Activated naive CD8-positive, alpha-beta T cell treated with anti-CD3 and anti-CD28 coated beads, Interleukin-2, amount 50 U/mL, for 24 hours (primary cell): ENCODE results near the gene RAB6A.
"Not testable (repeated sequence)": the region's sequence is repeated elsewhere in the genome, so short reads cannot be mapped to it uniquely, and the experiment has no call there.

Experiments used
- ATAC-seq: fragments of 150-1000 bp; cut with Tn5 transposase; one replicate; pipeline ENCODE4 v1.10.0; 2021
- DNase-seq: peaks from one replicate; pipeline ENCODE4 v3.0.0; 2021
- H3K27ac Mint-ChIP-seq: one replicate; pipeline ENCODE4 v1.8.0; 2021; ENCODE audit warnings: mild to moderate bottlenecking, mixed read lengths
- H3K27me3 Mint-ChIP-seq: one replicate; pipeline ENCODE4 v1.8.0; 2021; ENCODE audit warnings: mixed read lengths
- H3K36me3 Mint-ChIP-seq: one replicate; pipeline ENCODE4 v1.8.0; 2021; ENCODE audit warnings: low read depth, mixed read lengths
- H3K4me1 Mint-ChIP-seq: one replicate; pipeline ENCODE4 v1.8.0; 2021; ENCODE audit warnings: mixed read lengths
- H3K4me3 Mint-ChIP-seq: one replicate; pipeline ENCODE4 v1.8.0; 2021; ENCODE audit warnings: mild to moderate bottlenecking, moderate library complexity, mixed read lengths
- H3K9me3 Mint-ChIP-seq: one replicate; pipeline ENCODE4 v1.8.0; 2021; ENCODE audit warnings: mixed read lengths

Gene RAB6A

DNA sequence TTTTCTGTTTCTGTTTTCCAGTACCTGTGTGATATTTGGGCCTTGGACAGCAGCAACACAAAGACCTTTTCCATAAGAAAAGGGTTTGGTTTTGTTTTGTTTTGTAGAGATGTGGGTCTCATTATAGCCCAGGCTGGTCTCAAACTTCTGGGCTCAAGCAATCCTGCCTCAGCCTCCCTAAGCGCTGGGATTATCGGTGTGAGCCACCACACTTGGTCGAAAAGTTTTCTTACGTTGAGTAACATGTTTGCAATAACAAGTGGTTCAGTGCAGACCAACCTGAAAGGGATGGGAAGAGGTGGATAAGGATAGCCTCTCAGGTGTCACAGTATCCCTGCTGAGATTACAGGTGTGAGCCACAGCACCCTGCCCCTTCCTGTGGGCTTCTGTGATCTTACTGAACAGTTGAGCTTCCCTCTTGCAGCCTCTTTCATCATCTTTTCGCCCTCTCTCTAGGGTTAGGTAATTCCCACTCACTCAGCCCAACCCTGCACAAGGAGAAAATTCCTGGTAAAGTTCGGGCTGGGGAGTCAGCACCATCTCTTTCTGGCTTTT, 23.3 kb upstream of the RAB6A start:
- H3K4me1 Mint-ChIP-seq, result peaks cover 21% of the 10 kb centered on the region
- H3K4me3 Mint-ChIP-seq, result no peak overlapping the region
- H3K36me3 Mint-ChIP-seq, result peaks cover under 1% of the 10 kb centered on the region
- H3K9me3 Mint-ChIP-seq, result no peaks in the 10 kb centered on the region
- no peaks in the 10 kb centered on the region for H3K27me3 Mint-ChIP-seq
- DNase-seq, result no peak
- ATAC-seq, result no peak
- H3K27ac Mint-ChIP-seq, result no peak overlapping the region

DNA sequence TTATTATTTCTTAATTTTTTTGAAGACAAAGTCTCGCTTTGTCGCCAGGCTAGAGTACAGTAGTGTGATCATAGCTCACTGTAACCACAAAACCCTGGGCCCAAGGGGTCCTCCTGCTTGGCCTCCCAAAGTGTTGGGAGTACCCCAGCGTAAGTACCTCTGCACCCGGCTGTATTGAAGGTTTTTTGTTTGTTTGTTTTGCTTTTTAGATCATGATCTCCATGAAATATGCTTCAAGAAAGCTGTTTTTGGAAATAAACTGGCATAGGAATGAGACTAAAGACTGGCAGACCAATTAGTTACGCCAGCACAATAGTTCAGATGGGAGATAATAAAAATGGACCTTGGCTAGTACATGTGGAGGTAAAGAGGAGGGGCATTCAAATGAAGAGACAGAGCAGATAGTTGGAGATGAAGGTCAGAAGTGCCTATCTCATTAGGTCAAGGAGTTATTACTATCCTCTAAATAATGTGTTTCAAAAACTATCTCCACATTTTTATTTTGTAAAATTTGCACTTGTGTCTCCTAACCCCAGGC, 22.7 kb upstream of the RAB6A start:
- ATAC-seq (no peak), DNase-seq (no peak)
- Mint-ChIP-seq H3K4me3 (no peak overlapping the region), H3K4me1 (peaks cover 21% of the 10 kb centered on the region), H3K9me3 (no peaks in the 10 kb centered on the region), H3K36me3 (no peaks in the 10 kb centered on the region), H3K27ac (no peak overlapping the region), H3K27me3 (no peaks in the 10 kb centered on the region)

DNA sequence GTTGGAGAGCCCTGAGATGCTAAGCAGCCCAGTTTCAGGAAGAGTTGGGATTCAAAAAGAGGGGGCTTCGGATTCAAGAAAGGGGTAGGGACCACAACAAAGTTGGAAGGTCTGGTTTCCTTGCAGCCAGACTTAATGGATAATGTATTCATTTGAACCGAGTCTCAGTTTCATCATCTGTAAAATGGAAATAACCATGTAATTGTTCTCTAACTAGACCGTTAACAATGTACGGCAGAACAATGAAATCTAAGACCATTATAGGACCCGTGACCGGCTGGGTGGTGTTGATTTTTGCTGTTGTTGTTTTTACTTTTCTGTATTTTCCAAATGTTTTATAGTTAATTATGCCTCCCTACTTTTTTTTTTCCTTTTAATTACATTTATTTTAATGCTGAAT, 20.4 kb upstream of the RAB6A start:
- no peak overlapping the region for H3K27ac Mint-ChIP-seq
- no peak for ATAC-seq

DNA sequence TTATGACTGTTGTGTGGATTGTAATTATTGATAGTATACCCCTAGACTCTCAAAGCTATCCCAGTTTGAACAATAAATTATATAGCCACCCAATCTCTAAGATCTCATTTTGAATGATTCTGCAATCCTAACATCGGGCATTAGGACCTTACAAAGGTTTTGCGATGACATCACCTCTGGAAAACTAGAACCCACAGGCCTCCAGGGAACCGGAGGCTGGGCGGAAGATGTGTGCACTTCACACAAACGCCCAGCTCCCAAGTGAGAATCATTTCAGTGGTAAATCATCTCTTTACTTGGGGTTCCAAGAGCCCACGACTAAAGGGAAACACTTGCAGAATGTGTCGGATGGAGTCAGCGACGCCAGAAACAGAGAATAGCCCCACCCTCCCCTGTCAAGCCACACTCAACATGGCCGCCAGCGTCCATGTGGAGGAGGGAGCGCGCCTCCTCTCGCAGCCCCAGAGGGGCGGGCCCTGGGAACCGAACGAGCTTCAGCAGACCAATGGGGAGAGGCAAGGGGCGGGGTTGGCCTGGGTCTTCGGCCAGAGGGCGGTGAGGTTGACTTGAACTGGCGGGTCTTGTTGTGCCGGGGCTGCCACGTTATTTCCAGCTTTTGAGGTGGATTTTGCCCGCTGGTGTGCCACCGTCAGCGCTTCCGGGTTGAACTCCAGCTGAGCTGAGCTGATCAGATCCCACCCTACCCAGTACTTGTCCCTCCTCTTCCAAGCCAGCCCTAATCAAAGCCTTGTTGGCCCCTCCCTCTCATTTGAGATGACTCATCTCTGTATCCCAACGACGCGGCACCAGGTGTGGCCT, 18.4 kb upstream of the RAB6A start:
- Mint-ChIP-seq H3K4me1 (peaks cover 12% of the 10 kb centered on the region), H3K9me3 (no peaks in the 10 kb centered on the region), H3K36me3 (no peaks in the 10 kb centered on the region), H3K4me3 (peak overlapping the region; percentile 83), H3K27me3 (no peaks in the 10 kb centered on the region), H3K27ac (peak overlapping the region; percentile 90)
- DNase-seq (peak; percentile 98), ATAC-seq (peak; percentile 99)

More for the DNA sequence above, 20.4 kb upstream of the RAB6A start:
- Mint-ChIP-seq H3K9me3 (no peaks in the 10 kb centered on the region), H3K36me3 (no peaks in the 10 kb centered on the region), H3K4me1 (peaks cover 12% of the 10 kb centered on the region), H3K27me3 (no peaks in the 10 kb centered on the region), H3K4me3 (no peak overlapping the region)
- DNase-seq, result no peak

DNA sequence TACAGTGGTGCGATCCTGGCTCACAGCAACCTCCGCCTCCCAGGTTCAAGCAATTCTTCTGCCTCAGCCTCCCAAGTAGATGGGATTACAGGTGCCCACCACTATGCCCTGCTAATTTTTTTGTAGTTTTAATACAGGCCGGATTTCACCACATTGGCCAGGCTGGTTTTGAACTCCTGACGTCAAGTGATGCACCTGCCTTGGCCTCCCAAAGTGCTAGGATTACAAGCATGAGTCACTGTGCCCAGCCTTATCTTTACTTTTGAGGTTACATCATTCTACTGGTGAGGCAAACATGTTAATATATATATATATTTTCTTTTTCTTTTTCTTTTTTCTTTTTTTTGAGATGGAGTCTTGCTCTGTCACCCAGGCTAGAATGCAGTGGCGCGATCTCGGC, 9.9 kb upstream of the RAB6A start:
- H3K4me1 Mint-ChIP-seq, H3K9me3 Mint-ChIP-seq, H3K36me3 Mint-ChIP-seq, H3K4me3 Mint-ChIP-seq, DNase-seq, H3K27me3 Mint-ChIP-seq, H3K27ac Mint-ChIP-seq, ATAC-seq: not testable (repeated sequence)

DNA sequence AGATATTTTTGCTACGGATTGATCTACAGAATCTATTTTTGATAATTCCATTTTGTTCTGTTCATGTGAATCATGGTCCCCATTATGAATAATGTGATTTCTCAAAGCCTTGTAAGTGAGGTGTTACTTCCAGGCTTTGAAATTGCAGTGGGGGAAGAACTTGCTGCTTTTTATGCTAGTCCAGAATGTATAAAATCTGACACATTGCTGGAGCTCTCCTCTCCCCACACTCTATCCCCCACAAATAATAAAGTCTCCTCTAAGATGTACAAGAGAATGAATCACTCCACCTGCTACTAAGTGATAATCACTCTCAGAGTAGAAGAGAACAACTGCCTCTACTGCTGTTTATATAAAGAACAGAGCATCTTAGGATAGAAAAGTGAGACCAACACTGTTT, 5.9 kb upstream of the RAB6A start:
- peaks cover 6% of the 10 kb centered on the region for H3K27me3 Mint-ChIP-seq
- H3K27ac Mint-ChIP-seq, result no peak overlapping the region
- no peaks in the 10 kb centered on the region for H3K36me3 Mint-ChIP-seq
- ATAC-seq (no peak), DNase-seq (no peak)
- H3K4me1 Mint-ChIP-seq, result peaks cover 3% of the 10 kb centered on the region
- H3K9me3 Mint-ChIP-seq, result no peaks in the 10 kb centered on the region
- H3K4me3 Mint-ChIP-seq, result no peak overlapping the region

DNA sequence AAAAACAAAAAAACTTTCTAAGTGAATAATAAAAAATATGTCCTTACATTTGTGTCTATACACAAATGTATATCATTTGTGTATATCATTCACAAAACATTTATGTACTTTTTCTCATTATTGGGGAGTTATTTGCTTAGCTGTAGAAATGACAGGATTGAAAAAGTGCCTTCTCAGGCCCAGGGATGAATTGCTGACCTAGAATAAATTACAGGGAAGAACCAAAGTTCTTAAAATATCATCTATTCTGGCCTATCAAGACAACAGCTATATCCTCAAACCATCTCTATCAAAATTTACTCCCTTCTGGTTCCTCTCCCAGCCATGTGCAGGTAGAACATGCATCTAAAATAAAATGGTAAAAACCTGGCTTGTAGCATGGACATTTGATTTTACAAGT, 1.9 kb upstream of the RAB6A start:
- Mint-ChIP-seq H3K9me3 (no peaks in the 10 kb centered on the region), H3K27ac (no peak overlapping the region), H3K4me1 (peaks cover 28% of the 10 kb centered on the region), H3K36me3 (peaks cover 2% of the 10 kb centered on the region), H3K4me3 (no peak overlapping the region), H3K27me3 (peaks cover 6% of the 10 kb centered on the region)
- ATAC-seq, result no peak
- DNase-seq, result no peak

DNA sequence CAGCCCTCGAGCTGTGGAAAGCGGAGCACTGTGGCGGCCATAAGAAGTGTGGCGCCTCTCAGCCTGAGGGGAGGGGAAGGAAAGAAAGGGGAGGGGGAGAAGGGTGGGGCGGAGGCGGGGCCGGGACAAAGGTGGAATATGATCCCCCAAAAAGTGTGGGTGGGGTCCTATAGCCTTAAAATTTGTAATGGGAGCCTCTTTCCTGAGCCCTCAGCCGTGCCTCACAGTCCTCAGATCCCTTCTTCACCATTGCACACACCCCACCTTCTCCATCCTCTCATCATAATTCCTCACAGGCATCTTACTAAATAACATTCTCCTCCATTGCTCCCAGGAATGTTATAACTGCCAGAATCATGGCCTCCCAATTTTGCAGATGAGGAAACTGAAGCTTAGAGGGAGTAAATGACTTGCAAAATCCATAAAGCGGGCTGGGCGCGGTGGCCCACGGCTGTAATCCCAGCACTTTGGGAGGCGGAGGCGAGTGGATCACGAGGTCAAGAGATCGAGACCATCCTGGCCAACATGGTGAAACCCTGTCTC, 600 bp upstream of the RAB6A start:
- H3K27me3 Mint-ChIP-seq, result no peaks in the 10 kb centered on the region
- ATAC-seq, result peak; percentile 1
- peaks cover 5% of the 10 kb centered on the region for H3K36me3 Mint-ChIP-seq
- DNase-seq, result no peak
- no peaks in the 10 kb centered on the region for H3K9me3 Mint-ChIP-seq
- H3K4me3 Mint-ChIP-seq, result peak overlapping the region; percentile 95
- H3K4me1 Mint-ChIP-seq, result peaks cover 30% of the 10 kb centered on the region
- H3K27ac Mint-ChIP-seq, result peak overlapping the region; percentile 93

DNA sequence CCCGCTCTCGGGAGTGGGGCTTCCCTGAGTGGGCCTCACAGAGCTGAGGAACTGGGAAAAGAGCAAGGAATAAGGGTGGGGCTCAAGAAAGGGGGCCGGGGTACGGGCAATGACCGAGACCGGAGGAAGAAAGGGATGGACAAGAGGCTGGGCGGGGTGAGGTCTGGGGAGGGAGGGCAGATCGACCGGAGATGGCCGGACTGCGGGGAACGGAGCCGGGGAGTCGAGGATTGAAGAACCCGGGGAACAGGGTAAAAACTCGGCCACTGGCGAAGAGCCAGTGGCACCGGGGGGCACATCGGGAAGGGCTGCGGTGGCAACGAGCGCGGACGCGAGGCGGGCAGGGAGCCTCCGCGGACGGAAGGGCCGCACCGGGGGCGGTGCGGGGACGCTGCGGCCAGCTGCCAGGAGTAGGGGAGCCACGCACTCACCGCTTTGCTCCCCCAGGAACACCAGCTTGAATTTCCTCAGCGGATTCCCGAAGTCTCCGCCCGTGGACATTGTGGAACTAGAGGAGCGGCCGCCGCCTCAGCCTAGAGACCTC, 667 bp downstream of the RAB6A start:
- ATAC-seq (no peak), DNase-seq (no peak)
- peak overlapping the region; percentile 95 for H3K4me3 Mint-ChIP-seq
- peak overlapping the region; percentile 93 for H3K27ac Mint-ChIP-seq
- no peaks in the 10 kb centered on the region for H3K9me3 Mint-ChIP-seq
- peaks cover 30% of the 10 kb centered on the region for H3K4me1 Mint-ChIP-seq
- H3K27me3 Mint-ChIP-seq, result no peaks in the 10 kb centered on the region
- H3K36me3 Mint-ChIP-seq, result peaks cover 5% of the 10 kb centered on the region

DNA sequence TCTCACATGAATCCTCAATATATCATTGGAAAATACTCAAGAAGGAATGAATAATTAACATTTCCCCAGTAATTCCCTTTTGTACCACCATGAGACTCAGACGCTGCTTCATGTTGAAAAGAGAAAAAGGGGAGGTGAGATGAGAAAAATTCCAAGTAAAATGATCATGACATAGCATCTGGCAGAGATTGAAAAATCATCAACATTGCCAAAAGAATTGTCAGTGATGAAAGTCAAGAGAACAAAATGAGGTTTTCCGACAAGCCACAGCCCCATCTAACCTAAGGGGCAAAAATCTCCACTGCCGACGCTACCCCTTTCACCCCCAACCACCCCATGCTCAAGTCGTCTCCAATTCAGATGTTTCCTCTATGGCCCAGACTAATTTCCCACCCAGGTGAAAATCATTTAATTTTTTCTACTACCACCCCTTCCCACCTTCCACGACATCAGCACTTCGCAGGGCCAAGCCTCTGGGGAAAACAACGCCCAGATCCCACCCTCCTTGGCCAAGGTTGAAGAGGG, 1.2 kb downstream of the RAB6A start:
- Mint-ChIP-seq H3K9me3 (no peaks in the 10 kb centered on the region), H3K4me1 (peaks cover 30% of the 10 kb centered on the region), H3K4me3 (peak overlapping the region; percentile 95), H3K36me3 (peaks cover 5% of the 10 kb centered on the region), H3K27me3 (no peaks in the 10 kb centered on the region), H3K27ac (peak overlapping the region; percentile 82)
- no peak for ATAC-seq
- no peak for DNase-seq

DNA sequence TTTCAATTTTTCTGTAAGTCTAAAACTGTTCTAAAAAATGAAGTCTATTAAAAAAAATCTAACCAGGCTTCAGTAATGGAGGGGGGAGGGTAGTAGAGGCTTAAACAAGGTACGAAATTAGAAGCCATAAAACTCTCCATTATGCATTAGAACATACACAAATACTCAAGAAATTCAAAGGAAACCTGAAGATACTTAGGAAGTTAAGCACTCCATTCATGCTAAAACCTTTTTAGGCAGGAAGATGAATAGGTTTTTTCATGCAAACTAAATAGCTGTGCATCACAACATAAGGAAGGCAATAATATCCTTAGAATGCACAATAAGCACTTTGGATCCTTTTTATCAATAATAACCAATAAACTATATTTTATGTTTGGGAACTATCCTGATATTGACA, 2.4 kb downstream of the RAB6A start:
- H3K27ac Mint-ChIP-seq, result no peak overlapping the region
- ATAC-seq (no peak), DNase-seq (no peak)
- no peaks in the 10 kb centered on the region for H3K9me3 Mint-ChIP-seq
- H3K36me3 Mint-ChIP-seq, result peaks cover 8% of the 10 kb centered on the region
- H3K4me3 Mint-ChIP-seq, result peak overlapping the region; percentile 95
- peaks cover 37% of the 10 kb centered on the region for H3K4me1 Mint-ChIP-seq
- H3K27me3 Mint-ChIP-seq, result no peaks in the 10 kb centered on the region

DNA sequence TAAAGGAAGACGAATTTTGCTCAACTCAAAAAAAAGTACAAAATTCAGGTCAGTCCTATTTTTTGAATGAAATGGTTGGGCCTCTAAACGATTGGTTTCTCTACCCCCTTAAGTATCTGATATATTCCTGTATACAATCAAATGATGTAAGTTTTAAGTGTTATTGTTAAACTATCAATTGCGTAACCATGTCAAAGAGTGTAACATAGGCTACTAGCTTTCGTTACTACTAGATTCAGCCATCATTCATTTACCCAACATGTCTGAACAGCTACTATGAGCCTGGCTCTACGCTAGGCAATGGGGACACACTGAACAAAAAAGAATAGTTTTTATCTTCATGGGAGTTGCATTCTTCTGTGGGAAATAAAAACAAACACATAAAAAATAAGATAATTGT, 3.3 kb downstream of the RAB6A start:
- Mint-ChIP-seq H3K4me3 (no peak overlapping the region), H3K36me3 (peaks cover 9% of the 10 kb centered on the region), H3K27ac (no peak overlapping the region), H3K4me1 (peaks cover 37% of the 10 kb centered on the region), H3K9me3 (no peaks in the 10 kb centered on the region), H3K27me3 (no peaks in the 10 kb centered on the region)
- DNase-seq, result no peak
- ATAC-seq, result no peak

DNA sequence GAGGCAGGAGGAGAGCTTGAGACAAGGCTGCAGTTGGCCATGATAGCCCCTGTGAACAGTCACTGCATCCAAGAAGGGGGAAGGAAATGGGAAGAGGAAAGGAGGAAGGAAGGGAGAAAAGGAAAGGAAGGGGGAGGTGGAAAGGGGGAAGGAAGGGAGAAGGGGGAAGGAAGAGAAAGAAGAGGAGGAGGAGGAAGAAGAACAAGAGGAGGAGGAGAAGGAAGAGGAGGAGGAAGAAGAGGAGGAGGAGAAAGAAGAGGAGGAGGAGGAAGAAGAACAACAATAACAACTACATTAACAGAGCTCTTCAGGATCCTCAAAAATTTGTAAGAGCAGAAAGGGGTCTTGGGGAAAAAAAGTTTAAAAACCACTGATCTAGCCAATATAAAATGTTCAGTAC, 5.2 kb downstream of the RAB6A start:
- Mint-ChIP-seq H3K36me3 (peaks cover 9% of the 10 kb centered on the region), H3K4me1 (peaks cover 49% of the 10 kb centered on the region), H3K27ac (no peak overlapping the region), H3K4me3 (no peak overlapping the region), H3K9me3 (no peaks in the 10 kb centered on the region), H3K27me3 (no peaks in the 10 kb centered on the region)
- no peak for ATAC-seq
- DNase-seq, result no peak

DNA sequence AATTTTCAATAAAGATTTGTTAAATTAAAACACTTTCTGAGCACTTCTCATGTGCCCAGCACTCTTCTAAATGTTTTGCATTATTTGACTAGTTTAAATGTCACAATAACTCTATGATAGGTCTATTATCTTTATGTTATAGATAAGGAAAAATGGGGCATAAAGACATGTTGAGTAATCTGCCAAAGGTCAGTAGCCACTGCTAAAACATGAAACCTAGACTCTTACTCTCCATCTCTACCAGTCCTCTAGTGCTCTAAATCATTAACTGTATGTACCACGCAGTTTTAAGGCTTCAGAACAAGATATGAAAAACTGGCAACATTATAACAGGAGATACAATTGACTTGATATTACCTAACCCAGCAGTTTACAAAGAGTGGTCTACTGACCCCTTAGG, 6.9 kb downstream of the RAB6A start:
- H3K27me3 Mint-ChIP-seq, result no peaks in the 10 kb centered on the region
- no peak for DNase-seq
- H3K4me1 Mint-ChIP-seq, result peaks cover 42% of the 10 kb centered on the region
- ATAC-seq, result no peak
- H3K27ac Mint-ChIP-seq, result no peak overlapping the region
- H3K9me3 Mint-ChIP-seq, result no peaks in the 10 kb centered on the region
- peaks cover 9% of the 10 kb centered on the region for H3K36me3 Mint-ChIP-seq
- no peak overlapping the region for H3K4me3 Mint-ChIP-seq

DNA sequence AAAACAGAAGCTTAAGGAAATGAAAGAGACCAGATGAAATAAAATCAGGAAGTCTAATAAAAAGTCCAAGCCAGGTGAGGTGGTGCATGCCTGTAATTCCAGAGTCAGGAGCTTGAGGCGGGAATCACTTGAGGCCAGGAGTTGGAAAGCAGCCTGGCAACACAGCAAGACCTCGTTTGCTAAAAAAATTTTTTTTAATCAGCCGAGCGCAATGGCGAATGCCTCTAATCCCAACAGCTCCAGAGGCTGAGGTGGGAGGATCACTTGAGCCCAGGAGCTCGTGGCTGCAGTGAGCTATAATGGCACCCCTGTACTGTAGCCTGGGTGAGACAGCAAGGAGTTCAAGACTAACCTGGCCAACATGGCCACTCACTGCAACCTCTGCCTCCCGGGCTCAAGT, 8.0 kb downstream of the RAB6A start:
- DNase-seq, result no peak
- ATAC-seq, result no peak
- Mint-ChIP-seq H3K4me3 (no peak overlapping the region), H3K27ac (no peak overlapping the region), H3K4me1 (peaks cover 34% of the 10 kb centered on the region), H3K27me3 (no peaks in the 10 kb centered on the region), H3K9me3 (no peaks in the 10 kb centered on the region), H3K36me3 (peaks cover 8% of the 10 kb centered on the region)
